ENCODE data around the gene BECN2. TPM values are rescaled to one million over a fixed set of nuclear protein-coding genes. Genes with fewer than 3 reads are reported as not detected.

Gene BECN2
- total and polyA plus RNA-seq, 2 of the 13 experiments (the other 11 are each of a cell fraction or from before 2014, with no cell fraction given): not detected

DNA sequence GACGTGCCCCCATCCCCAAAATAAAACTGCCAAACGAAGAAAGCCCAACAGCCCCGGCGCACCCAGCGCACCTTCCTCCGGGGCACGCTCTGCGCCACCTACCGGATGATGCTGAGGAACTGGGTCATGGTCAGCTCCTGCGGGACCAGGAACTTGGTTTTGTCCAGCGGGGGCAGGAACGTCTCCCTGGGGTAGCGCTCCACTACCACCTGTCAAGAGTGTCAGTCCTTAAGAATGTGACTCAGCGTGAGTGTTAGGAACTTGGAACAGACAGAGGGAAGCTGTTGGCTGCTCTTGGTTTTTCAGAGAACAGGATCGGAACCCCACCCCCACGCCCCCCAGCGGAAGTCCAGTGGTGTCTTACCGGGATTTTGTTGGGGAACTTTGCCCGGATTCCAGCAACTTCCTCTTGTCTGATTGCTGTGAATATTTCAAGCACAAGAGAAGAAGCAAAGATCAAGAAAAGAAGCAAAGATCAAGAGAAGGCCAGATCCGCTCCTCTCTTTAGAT is 40.9 kb downstream of the BECN2 start (continued):
- TF ChIP-seq KLF12 (CRISPR knock-in tag; IDR thresholded peaks at IDR 0.05; ENCODE audit: borderline replicate concordance) (peak; percentile 100), PRPF4 (IDR thresholded peaks at IDR 0.05; ENCODE audit: low read depth, low read length, poor library complexity, severe bottlenecking) (no peak), ZNF589 (CRISPR knock-in tag; conservative IDR thresholded peaks at IDR 0.05) (no peak), HNRNPUL1 (IDR thresholded peaks at IDR 0.05; ENCODE audit: low read depth, low read length) (no peak), ZNF75D (CRISPR knock-in tag; IDR thresholded peaks at IDR 0.05; ENCODE audit: borderline replicate concordance) (no peak), ZIK1 (CRISPR knock-in tag; IDR thresholded peaks at IDR 0.05; ENCODE audit: borderline replicate concordance, low read depth) (no peak), KDM2A (CRISPR knock-in tag; IDR thresholded peaks at IDR 0.05; ENCODE audit: borderline replicate concordance, low read depth) (peak; percentile 50; the same call in 1 of the 2 replicates), ARNT (IDR thresholded peaks at IDR 0.05) (no peak), HDAC1 (CRISPR knock-in tag; IDR thresholded peaks at IDR 0.05) (no peak)
- TF ChIP-seq, protein P1, sequence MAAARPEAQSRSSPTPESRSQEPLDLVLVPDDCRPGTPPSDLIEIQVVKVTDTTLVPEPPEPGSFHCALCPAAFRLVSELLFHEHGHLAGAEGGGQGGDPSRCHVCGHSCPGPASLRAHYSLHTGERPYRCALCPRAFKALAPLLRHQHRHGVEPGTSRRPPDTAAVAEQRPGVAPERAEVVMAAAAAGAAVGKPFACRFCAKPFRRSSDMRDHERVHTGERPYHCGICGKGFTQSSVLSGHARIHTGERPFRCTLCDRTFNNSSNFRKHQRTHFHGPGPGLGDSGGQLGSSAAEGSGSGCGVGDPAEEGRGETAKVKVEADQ (CRISPR knock-in tag; IDR thresholded peaks at IDR 0.05; ENCODE audit: borderline replicate concordance): no peak
- TF ChIP-seq, protein P2, sequence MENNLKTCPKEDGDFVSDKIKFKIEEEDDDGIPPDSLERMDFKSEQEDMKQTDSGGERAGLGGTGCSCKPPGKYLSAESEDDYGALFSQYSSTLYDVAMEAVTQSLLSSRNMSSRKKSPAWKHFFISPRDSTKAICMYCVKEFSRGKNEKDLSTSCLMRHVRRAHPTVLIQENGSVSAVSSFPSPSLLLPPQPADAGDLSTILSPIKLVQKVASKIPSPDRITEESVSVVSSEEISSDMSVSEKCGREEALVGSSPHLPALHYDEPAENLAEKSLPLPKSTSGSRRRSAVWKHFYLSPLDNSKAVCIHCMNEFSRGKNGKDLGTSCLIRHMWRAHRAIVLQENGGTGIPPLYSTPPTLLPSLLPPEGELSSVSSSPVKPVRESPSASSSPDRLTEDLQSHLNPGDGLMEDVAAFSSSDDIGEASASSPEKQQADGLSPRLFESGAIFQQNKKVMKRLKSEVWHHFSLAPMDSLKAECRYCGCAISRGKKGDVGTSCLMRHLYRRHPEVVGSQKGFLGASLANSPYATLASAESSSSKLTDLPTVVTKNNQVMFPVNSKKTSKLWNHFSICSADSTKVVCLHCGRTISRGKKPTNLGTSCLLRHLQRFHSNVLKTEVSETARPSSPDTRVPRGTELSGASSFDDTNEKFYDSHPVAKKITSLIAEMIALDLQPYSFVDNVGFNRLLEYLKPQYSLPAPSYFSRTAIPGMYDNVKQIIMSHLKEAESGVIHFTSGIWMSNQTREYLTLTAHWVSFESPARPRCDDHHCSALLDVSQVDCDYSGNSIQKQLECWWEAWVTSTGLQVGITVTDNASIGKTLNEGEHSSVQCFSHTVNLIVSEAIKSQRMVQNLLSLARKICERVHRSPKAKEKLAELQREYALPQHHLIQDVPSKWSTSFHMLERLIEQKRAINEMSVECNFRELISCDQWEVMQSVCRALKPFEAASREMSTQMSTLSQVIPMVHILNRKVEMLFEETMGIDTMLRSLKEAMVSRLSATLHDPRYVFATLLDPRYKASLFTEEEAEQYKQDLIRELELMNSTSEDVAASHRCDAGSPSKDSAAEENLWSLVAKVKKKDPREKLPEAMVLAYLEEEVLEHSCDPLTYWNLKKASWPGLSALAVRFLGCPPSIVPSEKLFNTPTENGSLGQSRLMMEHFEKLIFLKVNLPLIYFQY (CRISPR knock-in tag; IDR thresholded peaks at IDR 0.05; ENCODE audit: borderline replicate concordance): 0 out of 2 replicates have a peak, but pooled peaks have one; percentile 48
- TF ChIP-seq, protein P3, sequence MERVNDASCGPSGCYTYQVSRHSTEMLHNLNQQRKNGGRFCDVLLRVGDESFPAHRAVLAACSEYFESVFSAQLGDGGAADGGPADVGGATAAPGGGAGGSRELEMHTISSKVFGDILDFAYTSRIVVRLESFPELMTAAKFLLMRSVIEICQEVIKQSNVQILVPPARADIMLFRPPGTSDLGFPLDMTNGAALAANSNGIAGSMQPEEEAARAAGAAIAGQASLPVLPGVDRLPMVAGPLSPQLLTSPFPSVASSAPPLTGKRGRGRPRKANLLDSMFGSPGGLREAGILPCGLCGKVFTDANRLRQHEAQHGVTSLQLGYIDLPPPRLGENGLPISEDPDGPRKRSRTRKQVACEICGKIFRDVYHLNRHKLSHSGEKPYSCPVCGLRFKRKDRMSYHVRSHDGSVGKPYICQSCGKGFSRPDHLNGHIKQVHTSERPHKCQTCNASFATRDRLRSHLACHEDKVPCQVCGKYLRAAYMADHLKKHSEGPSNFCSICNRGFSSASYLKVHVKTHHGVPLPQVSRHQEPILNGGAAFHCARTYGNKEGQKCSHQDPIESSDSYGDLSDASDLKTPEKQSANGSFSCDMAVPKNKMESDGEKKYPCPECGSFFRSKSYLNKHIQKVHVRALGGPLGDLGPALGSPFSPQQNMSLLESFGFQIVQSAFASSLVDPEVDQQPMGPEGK (CRISPR knock-in tag; IDR thresholded peaks at IDR 0.05): no peak

All from HepG2 (cell line).